Stimulated activated CD8-positive, alpha-beta memory T cell treated with anti-CD3 and anti-CD28 coated beads, Interleukin-12 subunit alpha, Interleukin-12 subunit beta, amount 100 ng/mL, for 4 hours (primary cell): ENCODE measurements around the gene IDI1.
"Not testable (repeated sequence)": the region's sequence is repeated elsewhere in the genome, so short reads cannot be mapped to it uniquely, and the experiment has no call there.

Experiments
- DNase-seq: peaks from one replicate; pipeline ENCODE4 v3.0.0-alpha.2; 2020; ENCODE audit warnings: low read depth

Gene IDI1

GRCh38 chr10:1034758-1035157 is 14.2 kb downstream of the IDI1 start:
- no peak for DNase-seq

GRCh38 chr10:1033601-1034000 is 15.3 kb downstream of the IDI1 start:
- DNase-seq: no peak

GRCh38 chr10:1029838-1030237 is 19.1 kb downstream of the IDI1 start:
- no peak for DNase-seq

- DNase-seq: no peak
Observed at GRCh38 chr10:1026578-1026977, 22.3 kb downstream of the IDI1 start.

GRCh38 chr10:1025683-1026082 is 23.2 kb downstream of the IDI1 start, which contains the start of gene IDI2:
TSS of gene IDI2 (minus strand) at chr10:1025859. CDS start at chr10:1024723, 1,136 bp downstream.
- no peak for DNase-seq

- DNase-seq: no peak
Observed at GRCh38 chr10:1024103-1024502, 24.8 kb downstream of the IDI1 start.

GRCh38 chr10:1022413-1022812 is 26.5 kb downstream of the IDI1 start:
- no peak for DNase-seq

- DNase-seq: no peak
Observed at GRCh38 chr10:1020958-1021357, 28.0 kb downstream of the IDI1 start.

GRCh38 chr10:1020460-1020859 is 28.5 kb downstream of the IDI1 start:
- no peak for DNase-seq

- DNase-seq: no peak
Observed at GRCh38 chr10:1019362-1019761, 29.6 kb downstream of the IDI1 start.

GRCh38 chr10:1015688-1016087 is 33.2 kb downstream of the IDI1 start:
- no peak for DNase-seq

GRCh38 chr10:1011696-1012095 is 37.2 kb downstream of the IDI1 start:
- no peak for DNase-seq

GRCh38 chr10:1010703-1011102 is 38.2 kb downstream of the IDI1 start:
- DNase-seq: no peak

GRCh38 chr10:1009947-1010346 is 39.0 kb downstream of the IDI1 start:
- DNase-seq: not testable (repeated sequence)

GRCh38 chr10:1009071-1009494 is 39.8 kb downstream of the IDI1 start:
- no peak for DNase-seq

- no peak for DNase-seq
Observed at GRCh38 chr10:1007583-1007982, 41.3 kb downstream of the IDI1 start.

GRCh38 chr10:1006573-1006972 is 42.3 kb downstream of the IDI1 start:
- DNase-seq: no peak

GRCh38 chr10:1003884-1004670 is 44.8 kb downstream of the IDI1 start:
- DNase-seq: no peak

GRCh38 chr10:1002425-1003006 is 46.4 kb downstream of the IDI1 start:
- no peak for DNase-seq

- DNase-seq: no peak
Observed at GRCh38 chr10:997266-998022, 51.5 kb downstream of the IDI1 start.

GRCh38 chr10:996031-996430 is 52.9 kb downstream of the IDI1 start:
- no peak for DNase-seq

- no peak for DNase-seq
Observed at GRCh38 chr10:995559-995926, 53.4 kb downstream of the IDI1 start.
